ENCODE results near the gene BIRC6.

Gene BIRC6

DNA sequence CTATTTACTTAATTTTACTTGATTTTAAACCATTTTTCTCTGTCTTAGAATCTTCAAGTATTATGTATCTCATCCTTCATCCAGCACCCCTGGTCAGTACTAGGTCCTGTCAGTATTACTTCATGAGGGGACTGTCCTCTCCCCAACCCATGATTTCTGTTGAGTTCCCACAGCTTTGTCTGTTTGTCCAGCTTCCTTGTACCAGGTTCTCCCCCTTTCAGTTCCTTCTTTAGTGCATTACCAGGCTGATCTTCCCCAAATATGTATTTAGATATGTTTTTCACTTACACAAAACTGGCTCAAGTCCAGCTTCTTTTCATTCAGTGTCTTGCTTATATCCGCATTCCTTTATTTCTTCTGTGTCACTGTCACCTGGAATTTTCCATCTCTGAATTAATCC is 257.3 kb downstream of the BIRC6 start:
- ATAC-seq, result no peak
- TF ChIP-seq ARNTL (CRISPR knock-in tag; IDR thresholded peaks at IDR 0.05; ENCODE audit: borderline replicate concordance, low read depth) (no peak), GLIS3 (CRISPR knock-in tag; IDR thresholded peaks at IDR 0.05) (no peak), ZNF8 (CRISPR knock-in tag; IDR thresholded peaks at IDR 0.05) (no peak), OSR1 (CRISPR knock-in tag; IDR thresholded peaks at IDR 0.05) (no peak), ISL1 (CRISPR knock-in tag; IDR thresholded peaks at IDR 0.05) (no peak), ZFP3 (CRISPR knock-in tag; IDR thresholded peaks at IDR 0.05) (no peak), ZC3H10 (CRISPR knock-in tag; IDR thresholded peaks at IDR 0.05) (no peak), SNAI2 (CRISPR knock-in tag; IDR thresholded peaks at IDR 0.05) (no peak), TCF4 (CRISPR knock-in tag; IDR thresholded peaks at IDR 0.05; ENCODE audit: borderline replicate concordance) (no peak), ZNF70 (CRISPR knock-in tag; IDR thresholded peaks at IDR 0.05) (no peak)
- TF ChIP-seq, protein P1, sequence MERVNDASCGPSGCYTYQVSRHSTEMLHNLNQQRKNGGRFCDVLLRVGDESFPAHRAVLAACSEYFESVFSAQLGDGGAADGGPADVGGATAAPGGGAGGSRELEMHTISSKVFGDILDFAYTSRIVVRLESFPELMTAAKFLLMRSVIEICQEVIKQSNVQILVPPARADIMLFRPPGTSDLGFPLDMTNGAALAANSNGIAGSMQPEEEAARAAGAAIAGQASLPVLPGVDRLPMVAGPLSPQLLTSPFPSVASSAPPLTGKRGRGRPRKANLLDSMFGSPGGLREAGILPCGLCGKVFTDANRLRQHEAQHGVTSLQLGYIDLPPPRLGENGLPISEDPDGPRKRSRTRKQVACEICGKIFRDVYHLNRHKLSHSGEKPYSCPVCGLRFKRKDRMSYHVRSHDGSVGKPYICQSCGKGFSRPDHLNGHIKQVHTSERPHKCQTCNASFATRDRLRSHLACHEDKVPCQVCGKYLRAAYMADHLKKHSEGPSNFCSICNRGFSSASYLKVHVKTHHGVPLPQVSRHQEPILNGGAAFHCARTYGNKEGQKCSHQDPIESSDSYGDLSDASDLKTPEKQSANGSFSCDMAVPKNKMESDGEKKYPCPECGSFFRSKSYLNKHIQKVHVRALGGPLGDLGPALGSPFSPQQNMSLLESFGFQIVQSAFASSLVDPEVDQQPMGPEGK (CRISPR knock-in tag; IDR thresholded peaks at IDR 0.05; ENCODE audit: borderline replicate concordance), result no peak
- TF ChIP-seq, protein P2, sequence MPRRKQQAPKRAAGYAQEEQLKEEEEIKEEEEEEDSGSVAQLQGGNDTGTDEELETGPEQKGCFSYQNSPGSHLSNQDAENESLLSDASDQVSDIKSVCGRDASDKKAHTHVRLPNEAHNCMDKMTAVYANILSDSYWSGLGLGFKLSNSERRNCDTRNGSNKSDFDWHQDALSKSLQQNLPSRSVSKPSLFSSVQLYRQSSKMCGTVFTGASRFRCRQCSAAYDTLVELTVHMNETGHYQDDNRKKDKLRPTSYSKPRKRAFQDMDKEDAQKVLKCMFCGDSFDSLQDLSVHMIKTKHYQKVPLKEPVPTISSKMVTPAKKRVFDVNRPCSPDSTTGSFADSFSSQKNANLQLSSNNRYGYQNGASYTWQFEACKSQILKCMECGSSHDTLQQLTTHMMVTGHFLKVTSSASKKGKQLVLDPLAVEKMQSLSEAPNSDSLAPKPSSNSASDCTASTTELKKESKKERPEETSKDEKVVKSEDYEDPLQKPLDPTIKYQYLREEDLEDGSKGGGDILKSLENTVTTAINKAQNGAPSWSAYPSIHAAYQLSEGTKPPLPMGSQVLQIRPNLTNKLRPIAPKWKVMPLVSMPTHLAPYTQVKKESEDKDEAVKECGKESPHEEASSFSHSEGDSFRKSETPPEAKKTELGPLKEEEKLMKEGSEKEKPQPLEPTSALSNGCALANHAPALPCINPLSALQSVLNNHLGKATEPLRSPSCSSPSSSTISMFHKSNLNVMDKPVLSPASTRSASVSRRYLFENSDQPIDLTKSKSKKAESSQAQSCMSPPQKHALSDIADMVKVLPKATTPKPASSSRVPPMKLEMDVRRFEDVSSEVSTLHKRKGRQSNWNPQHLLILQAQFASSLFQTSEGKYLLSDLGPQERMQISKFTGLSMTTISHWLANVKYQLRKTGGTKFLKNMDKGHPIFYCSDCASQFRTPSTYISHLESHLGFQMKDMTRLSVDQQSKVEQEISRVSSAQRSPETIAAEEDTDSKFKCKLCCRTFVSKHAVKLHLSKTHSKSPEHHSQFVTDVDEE (CRISPR knock-in tag; IDR thresholded peaks at IDR 0.05), result no peak

DNA sequence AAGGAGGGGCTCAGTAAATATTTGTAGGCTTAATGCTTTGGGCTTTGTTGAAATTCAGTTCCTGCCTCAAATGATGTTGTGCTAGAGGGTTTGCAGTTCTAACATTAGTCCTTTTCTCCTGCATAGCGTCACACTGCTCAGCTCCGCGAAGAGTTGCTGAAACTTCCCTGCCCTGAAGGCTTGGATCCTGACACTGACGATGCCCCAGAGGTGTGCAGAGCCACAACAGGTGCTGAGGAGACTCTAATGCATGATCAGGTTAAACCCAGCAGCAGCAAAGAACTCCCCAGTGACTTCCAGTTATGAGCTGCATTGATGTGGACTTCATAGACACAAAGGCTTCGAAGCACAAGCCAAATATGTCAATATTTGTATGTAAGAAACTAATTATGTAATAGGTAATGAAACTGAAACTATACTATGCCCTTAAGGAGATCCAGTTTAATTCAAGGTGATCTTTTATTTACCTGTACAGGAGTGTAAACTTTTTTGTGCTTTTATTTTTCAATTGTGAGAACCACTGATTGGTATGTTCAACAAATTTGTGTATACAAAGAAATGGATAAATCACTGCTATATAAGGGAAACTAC is 260.9 kb downstream of the BIRC6 start:
- no peak for TF ChIP-seq PPARA (CRISPR knock-in tag; IDR thresholded peaks at IDR 0.05; ENCODE audit: borderline replicate concordance)
- ATAC-seq, result no peak

DNA sequence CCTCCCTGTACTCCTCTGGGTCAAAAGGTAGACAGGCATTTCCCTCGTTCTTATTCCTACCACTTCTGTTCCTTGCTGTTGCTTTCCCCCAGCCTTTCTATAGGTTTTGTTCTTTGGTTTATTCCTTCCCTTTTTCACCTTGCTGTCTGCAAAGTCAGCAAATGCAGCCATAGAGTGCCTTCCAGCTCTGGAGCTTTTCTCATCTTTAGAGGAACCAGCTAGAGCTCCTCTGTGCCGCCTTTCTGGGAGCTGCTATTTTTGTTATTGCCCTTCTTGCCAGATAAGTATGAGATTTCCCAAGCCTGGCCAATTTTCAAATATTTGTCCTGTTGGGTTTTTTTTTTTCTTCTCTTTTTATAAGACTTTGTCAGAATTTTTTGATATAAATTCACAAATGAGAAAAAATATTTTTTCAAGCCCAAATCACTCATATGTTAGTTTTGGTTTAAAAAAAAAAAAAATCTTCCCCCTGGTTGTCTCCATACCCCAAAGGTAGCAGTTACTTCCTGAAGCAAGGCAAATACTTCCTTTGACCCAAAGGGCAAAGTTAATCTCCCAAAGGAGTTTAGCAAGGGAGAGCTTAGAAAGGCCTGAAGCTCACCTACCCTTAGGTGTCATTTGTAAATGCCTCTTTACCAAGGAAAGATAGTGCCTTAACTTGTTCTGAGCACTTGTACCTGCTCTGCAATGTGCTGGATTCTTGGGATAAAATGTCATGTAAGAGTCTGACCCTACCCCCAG is 265.9 kb downstream of the BIRC6 start:
- TF ChIP-seq ZNF565 (CRISPR knock-in tag; conservative IDR thresholded peaks at IDR 0.05; ENCODE audit: low read depth), result no peak
- TF ChIP-seq, protein P2 (CRISPR knock-in tag; IDR thresholded peaks at IDR 0.05), result no peak
- no peak for TF ChIP-seq ARNTL (CRISPR knock-in tag; IDR thresholded peaks at IDR 0.05; ENCODE audit: borderline replicate concordance, low read depth)
- TF ChIP-seq PPARA (CRISPR knock-in tag; IDR thresholded peaks at IDR 0.05; ENCODE audit: borderline replicate concordance), result no peak
- no peak for TF ChIP-seq CSDC2 (CRISPR knock-in tag; IDR thresholded peaks at IDR 0.05)
- TF ChIP-seq SNAI2 (CRISPR knock-in tag; IDR thresholded peaks at IDR 0.05), result no peak
- no peak for TF ChIP-seq ZFP30 (CRISPR knock-in tag; IDR thresholded peaks at IDR 0.05)
- TF ChIP-seq BACH2 (CRISPR knock-in tag; IDR thresholded peaks at IDR 0.05; ENCODE audit: borderline replicate concordance), result no peak
- TF ChIP-seq, protein P1 (CRISPR knock-in tag; IDR thresholded peaks at IDR 0.05; ENCODE audit: borderline replicate concordance), result no peak
- TF ChIP-seq ESRRG (CRISPR knock-in tag; IDR thresholded peaks at IDR 0.05), result no peak
- no peak for TF ChIP-seq GLIS3 (CRISPR knock-in tag; IDR thresholded peaks at IDR 0.05)
- no peak for TF ChIP-seq ZC3H10 (CRISPR knock-in tag; IDR thresholded peaks at IDR 0.05)
- no peak for TF ChIP-seq ZNF8 (CRISPR knock-in tag; IDR thresholded peaks at IDR 0.05)
- no peak for ATAC-seq

Data from SK-N-SH treated with all-trans-retinoic acid at 6 μM for 48 hours (cell line).